ENCODE data around the gene VIPR1.

The VIPR1 gene

GRCh38 chr3:42489116-42489936, 13.1 kb upstream of the VIPR1 start:
- H3K27ac Mint-ChIP-seq = no peak overlapping the region
- H3K4me3 Mint-ChIP-seq = no peak overlapping the region
- H3K9me3 Mint-ChIP-seq = no peaks in the 10 kb centered on the region
- H3K36me3 Mint-ChIP-seq (ENCODE audit: low read depth) = no peaks in the 10 kb centered on the region
- no peaks in the 10 kb centered on the region for H3K4me1 Mint-ChIP-seq (ENCODE audit: low read depth)
- no peak for DNase-seq
- H3K27me3 Mint-ChIP-seq = no peaks in the 10 kb centered on the region

DNA sequence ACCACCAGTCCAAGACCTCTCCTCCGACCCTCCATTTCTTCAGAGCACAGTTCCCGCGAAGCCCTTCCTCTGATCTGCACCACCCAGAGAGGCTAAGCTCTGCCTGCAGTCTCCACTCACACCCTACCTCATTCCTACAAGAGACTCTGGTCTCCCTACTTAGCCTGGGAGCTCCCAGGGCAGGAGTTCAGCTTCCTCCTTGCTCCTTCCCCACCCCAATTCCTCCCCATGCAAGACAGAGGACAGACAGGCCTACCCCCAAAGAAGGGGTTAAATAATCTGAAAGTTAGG, 12.6 kb upstream of the VIPR1 start:
- Mint-ChIP-seq H3K4me3 (no peak overlapping the region), H3K4me1 (ENCODE audit: low read depth) (no peaks in the 10 kb centered on the region), H3K36me3 (ENCODE audit: low read depth) (no peaks in the 10 kb centered on the region), H3K27me3 (no peaks in the 10 kb centered on the region), H3K9me3 (no peaks in the 10 kb centered on the region), H3K27ac (no peak overlapping the region)
- DNase-seq = no peak

GRCh38 chr3:42490243-42490642, 12.2 kb upstream of the VIPR1 start:
- DNase-seq = no peak
- Mint-ChIP-seq H3K27ac (no peak overlapping the region), H3K4me3 (no peak overlapping the region), H3K9me3 (no peaks in the 10 kb centered on the region), H3K36me3 (ENCODE audit: low read depth) (no peaks in the 10 kb centered on the region), H3K27me3 (no peaks in the 10 kb centered on the region), H3K4me1 (ENCODE audit: low read depth) (no peaks in the 10 kb centered on the region)

GRCh38 chr3:42491881-42492507, 10.4 kb upstream of the VIPR1 start:
- Mint-ChIP-seq H3K27me3 (no peaks in the 10 kb centered on the region), H3K36me3 (ENCODE audit: low read depth) (no peaks in the 10 kb centered on the region), H3K4me3 (no peak overlapping the region), H3K9me3 (no peaks in the 10 kb centered on the region), H3K27ac (no peak overlapping the region), H3K4me1 (ENCODE audit: low read depth) (no peaks in the 10 kb centered on the region)
- no peak for DNase-seq

DNA sequence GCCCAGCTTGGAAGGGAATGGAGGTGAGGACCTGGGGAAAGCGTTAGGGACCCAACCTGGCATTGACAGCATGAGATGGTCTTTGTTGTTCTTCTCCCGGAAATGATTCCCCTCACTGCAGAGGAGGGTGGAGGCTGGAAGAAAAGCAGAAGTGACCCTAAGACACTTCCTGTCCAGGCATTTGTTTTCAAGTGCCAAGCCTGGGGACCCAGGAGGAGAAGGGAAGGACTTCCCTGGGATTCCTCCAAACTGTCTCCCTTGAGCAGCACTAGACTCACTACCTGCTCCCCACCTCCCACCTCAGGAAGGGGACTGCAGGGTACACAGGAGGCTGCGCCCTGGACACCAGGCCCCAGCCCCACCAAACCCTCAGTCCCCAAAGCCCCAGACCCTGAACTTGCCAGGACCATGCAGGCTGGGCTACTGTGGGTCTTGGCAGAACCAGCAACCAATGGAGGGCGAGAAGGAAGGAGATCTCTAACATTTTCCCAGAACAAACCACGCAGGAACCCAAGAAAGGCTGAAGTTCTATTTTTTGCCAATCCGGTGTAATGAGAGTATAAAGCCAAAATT, 9.8 kb upstream of the VIPR1 start:
- Mint-ChIP-seq H3K36me3 (ENCODE audit: low read depth) (no peaks in the 10 kb centered on the region), H3K9me3 (no peaks in the 10 kb centered on the region), H3K4me3 (no peak overlapping the region), H3K4me1 (ENCODE audit: low read depth) (no peaks in the 10 kb centered on the region), H3K27me3 (no peaks in the 10 kb centered on the region), H3K27ac (no peak overlapping the region)
- no peak for DNase-seq

DNA sequence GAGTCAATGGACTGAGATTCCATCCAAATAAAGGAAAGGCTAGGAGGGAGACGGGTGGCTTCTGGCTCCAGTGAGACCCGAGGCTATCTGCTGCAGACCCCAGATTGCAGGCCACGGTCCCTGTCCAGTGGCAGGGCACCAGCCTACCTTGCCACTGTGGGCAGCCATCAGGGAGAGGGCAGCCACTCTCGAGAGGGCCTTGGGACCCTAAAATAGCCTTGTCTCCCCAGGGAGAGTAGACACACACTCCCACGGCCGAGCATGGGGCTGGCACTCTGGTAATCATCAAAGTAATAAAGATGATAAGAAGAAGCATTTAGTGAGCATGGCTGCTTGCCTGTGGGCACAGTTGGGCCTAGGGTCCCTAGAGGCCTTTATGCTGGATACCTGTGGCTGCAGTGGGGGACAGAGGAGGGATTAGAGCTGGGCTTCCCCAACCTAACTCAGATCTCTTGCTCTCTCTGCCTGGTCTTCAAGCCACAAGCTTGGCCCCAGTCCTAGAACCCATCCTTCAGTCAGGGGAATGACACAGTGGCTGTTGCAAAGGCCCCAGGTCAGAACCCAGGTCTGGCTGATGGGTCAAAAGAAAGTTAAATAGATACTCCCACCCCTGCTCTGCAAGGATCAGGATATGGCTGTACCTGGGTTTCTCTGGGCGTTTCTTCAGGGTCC, 9.2 kb upstream of the VIPR1 start:
- no peak for DNase-seq
- no peak overlapping the region for H3K4me3 Mint-ChIP-seq
- no peaks in the 10 kb centered on the region for H3K4me1 Mint-ChIP-seq (ENCODE audit: low read depth)
- H3K27ac Mint-ChIP-seq = no peak overlapping the region
- H3K36me3 Mint-ChIP-seq (ENCODE audit: low read depth) = no peaks in the 10 kb centered on the region
- no peaks in the 10 kb centered on the region for H3K9me3 Mint-ChIP-seq
- peaks cover under 1% of the 10 kb centered on the region for H3K27me3 Mint-ChIP-seq

- Mint-ChIP-seq H3K4me3 (no peak overlapping the region), H3K9me3 (no peaks in the 10 kb centered on the region), H3K27ac (no peak overlapping the region), H3K4me1 (ENCODE audit: low read depth) (no peaks in the 10 kb centered on the region), H3K36me3 (ENCODE audit: low read depth) (no peaks in the 10 kb centered on the region), H3K27me3 (peaks cover 6% of the 10 kb centered on the region)
- peak; percentile 18 for DNase-seq
Observed at GRCh38 chr3:42493798-42494151, 8.7 kb upstream of the VIPR1 start.

DNA sequence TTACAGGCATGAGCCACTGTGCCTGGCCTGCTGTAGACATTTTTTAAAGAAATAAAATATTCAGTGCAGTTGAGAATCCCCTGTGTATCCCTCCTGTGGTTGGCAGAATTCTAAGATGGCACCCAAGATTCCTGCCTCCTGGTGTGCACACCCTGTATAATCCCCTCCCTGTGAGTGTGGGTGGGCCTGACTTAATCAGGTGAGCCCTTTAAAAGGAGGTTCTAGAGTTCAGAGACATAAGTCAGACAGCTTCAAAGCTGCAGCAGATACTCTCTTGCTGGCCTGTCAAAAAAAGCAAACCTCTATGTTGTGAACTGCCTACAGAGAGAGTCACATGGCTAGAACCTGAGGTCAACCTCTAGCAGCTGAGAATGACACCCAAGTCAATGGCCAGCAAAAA, 7.0 kb upstream of the VIPR1 start:
- Mint-ChIP-seq H3K27ac (no peak overlapping the region), H3K4me3 (no peak overlapping the region), H3K9me3 (no peaks in the 10 kb centered on the region), H3K4me1 (ENCODE audit: low read depth) (peaks cover 2% of the 10 kb centered on the region), H3K36me3 (ENCODE audit: low read depth) (no peaks in the 10 kb centered on the region), H3K27me3 (peaks cover 18% of the 10 kb centered on the region)
- no peak for DNase-seq

- peak; percentile 13 for DNase-seq
- H3K27me3 Mint-ChIP-seq = peaks cover 31% of the 10 kb centered on the region
- no peak overlapping the region for H3K27ac Mint-ChIP-seq
Observed at GRCh38 chr3:42497009-42497731, 5.3 kb upstream of the VIPR1 start.

GRCh38 chr3:42498034-42498433, 4.4 kb upstream of the VIPR1 start:
- H3K27me3 Mint-ChIP-seq = peaks cover 31% of the 10 kb centered on the region
- no peaks in the 10 kb centered on the region for H3K9me3 Mint-ChIP-seq
- H3K4me1 Mint-ChIP-seq (ENCODE audit: low read depth) = peaks cover 16% of the 10 kb centered on the region
- no peak overlapping the region for H3K4me3 Mint-ChIP-seq
- no peak overlapping the region for H3K27ac Mint-ChIP-seq
- H3K36me3 Mint-ChIP-seq (ENCODE audit: low read depth) = no peaks in the 10 kb centered on the region
- no peak for DNase-seq

More at GRCh38 chr3:42497009-42497731, 5.3 kb upstream of the VIPR1 start:
- Mint-ChIP-seq H3K9me3 (no peaks in the 10 kb centered on the region), H3K4me3 (no peak overlapping the region), H3K4me1 (ENCODE audit: low read depth) (peaks cover 11% of the 10 kb centered on the region), H3K36me3 (ENCODE audit: low read depth) (no peaks in the 10 kb centered on the region)

GRCh38 chr3:42498791-42499477, 3.5 kb upstream of the VIPR1 start:
- Mint-ChIP-seq H3K4me3 (no peak overlapping the region), H3K36me3 (ENCODE audit: low read depth) (no peaks in the 10 kb centered on the region), H3K27ac (no peak overlapping the region), H3K27me3 (peaks cover 31% of the 10 kb centered on the region), H3K4me1 (ENCODE audit: low read depth) (peaks cover 25% of the 10 kb centered on the region), H3K9me3 (no peaks in the 10 kb centered on the region)
- DNase-seq = peak; percentile 29

DNA sequence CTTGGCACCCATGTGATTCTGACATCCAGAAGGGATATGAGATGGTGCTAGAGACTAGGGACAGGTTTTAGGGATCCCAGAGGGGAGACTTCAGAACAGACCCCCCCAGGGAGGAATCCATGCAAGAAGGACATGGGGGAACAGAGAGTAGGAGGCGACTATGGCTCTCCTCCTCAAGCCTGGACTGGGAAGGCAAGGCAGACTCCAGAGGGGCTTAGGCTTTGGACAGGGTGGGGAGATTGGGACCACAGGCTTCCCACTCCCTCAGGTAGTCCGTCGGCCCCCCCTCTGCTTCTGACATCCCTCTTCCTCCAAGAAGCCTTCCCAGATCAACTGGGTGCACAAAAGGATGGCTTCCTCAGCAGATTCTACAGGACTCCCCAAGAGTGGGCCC, 3.0 kb upstream of the VIPR1 start:
- Mint-ChIP-seq H3K4me1 (ENCODE audit: low read depth) (peaks cover 30% of the 10 kb centered on the region), H3K36me3 (ENCODE audit: low read depth) (no peaks in the 10 kb centered on the region), H3K27ac (no peak overlapping the region), H3K4me3 (no peak overlapping the region), H3K27me3 (peaks cover 31% of the 10 kb centered on the region), H3K9me3 (no peaks in the 10 kb centered on the region)
- DNase-seq = peak; percentile 9

- H3K27me3 Mint-ChIP-seq = peaks cover 31% of the 10 kb centered on the region
- peaks cover 30% of the 10 kb centered on the region for H3K4me1 Mint-ChIP-seq (ENCODE audit: low read depth)
- no peak overlapping the region for H3K27ac Mint-ChIP-seq
- H3K9me3 Mint-ChIP-seq = no peaks in the 10 kb centered on the region
- DNase-seq = peak; percentile 24
- H3K4me3 Mint-ChIP-seq = no peak overlapping the region
- H3K36me3 Mint-ChIP-seq (ENCODE audit: low read depth) = no peaks in the 10 kb centered on the region
Observed at GRCh38 chr3:42500091-42500490, 2.4 kb upstream of the VIPR1 start.

DNA sequence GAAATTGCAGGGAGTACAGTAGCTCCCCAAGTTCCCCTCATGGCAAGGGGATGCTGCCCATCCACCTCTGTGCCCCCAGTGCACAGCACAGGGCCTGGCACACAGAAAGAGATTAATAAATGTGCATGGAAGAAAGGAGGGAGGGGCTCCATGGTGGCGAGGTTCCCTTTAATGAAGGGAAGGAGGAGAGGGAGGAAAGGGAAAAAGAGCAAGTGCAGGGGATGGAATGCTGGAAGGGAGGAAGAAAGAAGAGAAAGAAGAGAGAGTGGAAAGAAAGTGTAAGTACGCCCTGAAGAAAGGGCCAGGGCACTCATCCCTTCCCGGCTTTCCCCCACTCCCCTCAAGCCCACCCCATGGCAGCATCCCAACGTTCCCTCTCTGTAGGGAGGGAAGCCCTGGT, 1.5 kb upstream of the VIPR1 start:
- Mint-ChIP-seq H3K4me1 (ENCODE audit: low read depth) (peaks cover 30% of the 10 kb centered on the region), H3K36me3 (ENCODE audit: low read depth) (no peaks in the 10 kb centered on the region), H3K27me3 (peaks cover 31% of the 10 kb centered on the region), H3K27ac (no peak overlapping the region), H3K9me3 (no peaks in the 10 kb centered on the region), H3K4me3 (peak overlapping the region; percentile 18)
- DNase-seq = no peak

Measured in activated T-cell treated with anti-CD3 and anti-CD28 coated beads, Interleukin-2, amount 50 U/mL, for 24 hours (primary cell).